IMR-90 (cell line): ENCODE results near the gene TAPBP. TPM values are rescaled to one million over a fixed set of nuclear protein-coding genes. Genes with fewer than 3 reads are reported as not detected.

ENCODE experiments used
- ATAC-seq: fragments of 200-7000 bp; cut with Tn5 transposase; 2 replicates; pipeline ENCODE4 v1.9.1; 2020; ENCODE audit warnings: low read depth, mild to moderate bottlenecking, moderate library complexity
- BruUV-seq: library from RNA; stranded (reverse); fragments of 400-500 nt; replicated peaks from 2 replicates; lab custom pipeline; 2021; lab: Mats Ljungman, UMichigan
- CTCF ChIA-PET: fragments of 300-600 bp; formaldehyde crosslinking; extraction: SDS; loops from one replicate; lab custom pipeline; 2021; ENCODE audit warnings: antibody characterized with exemption; lab: Yijun Ruan, JAX
- POLR2A ChIA-PET: fragments of 300-600 bp; sonication (Branson Sonifier 250); formaldehyde crosslinking; loops from one replicate; lab custom pipeline; 2022; ENCODE audit warnings: antibody characterized with exemption; ENCODE audit not compliant: unreplicated experiment; lab: Charles Lee
- DNase-seq: peaks from one replicate; pipeline ENCODE4 v3.0.0; 2013
- H2AFZ ChIP-seq: replicated peaks from 2 replicates; pipeline ENCODE3; 2013; ENCODE audit warnings: low read length, mild to moderate bottlenecking; ENCODE audit not compliant: poor library complexity
- H2AK5ac ChIP-seq: 2 replicates; pipeline ENCODE4 v1.6.1; 2013; ENCODE audit warnings: low read depth, low read length, inconsistent platforms
- H2AK9ac ChIP-seq: replicated peaks from 2 replicates; pipeline ENCODE3; 2013; ENCODE audit warnings: mild to moderate bottlenecking, low read depth, low read length, moderate library complexity; ENCODE audit not compliant: poor library complexity
- H2BK120ac ChIP-seq: 2 replicates; pipeline ENCODE4 v1.6.1; 2013; ENCODE audit warnings: low read depth, low read length, inconsistent platforms
- H2BK15ac ChIP-seq: 3 replicates; pipeline ENCODE4 v1.6.1; 2013; ENCODE audit warnings: low read depth, low read length, inconsistent platforms
- H2BK20ac ChIP-seq: 2 replicates; pipeline ENCODE4 v1.6.1; 2013; ENCODE audit warnings: low read depth, mild to moderate bottlenecking, inconsistent platforms, low read length, moderate library complexity
- H2BK5ac ChIP-seq: 2 replicates; pipeline ENCODE4 v1.6.1; 2013; ENCODE audit warnings: mild to moderate bottlenecking, low read depth, low read length, inconsistent platforms; ENCODE audit not compliant: poor library complexity, severe bottlenecking
- H3K14ac ChIP-seq: replicated peaks from 2 replicates; pipeline ENCODE4 v1.6.1; 2013; ENCODE audit warnings: low read depth, low read length, inconsistent platforms
- H3K18ac ChIP-seq: 2 replicates; pipeline ENCODE4 v1.6.1; 2013; ENCODE audit warnings: low read depth, low read length, control low read depth
- H3K23ac ChIP-seq: 2 replicates; pipeline ENCODE4 v1.6.1; 2013; ENCODE audit warnings: low read depth, low read length, inconsistent platforms
- H3K27ac ChIP-seq: 2 replicates; pipeline ENCODE4 v1.5.1; 2013; ENCODE audit warnings: mild to moderate bottlenecking, control low read depth, low read length; ENCODE audit not compliant: insufficient read depth
- H3K27me3 ChIP-seq: 2 replicates; pipeline ENCODE4 v1.6.1; 2013; ENCODE audit warnings: low read length; ENCODE audit not compliant: control insufficient read depth, insufficient read depth
- H3K36me3 ChIP-seq: 2 replicates; pipeline ENCODE4 v1.6.1; 2013; ENCODE audit warnings: low read length, mixed read lengths; ENCODE audit not compliant: control insufficient read depth, insufficient read depth
- H3K4ac ChIP-seq: 2 replicates; pipeline ENCODE4 v1.6.1; 2013; ENCODE audit warnings: low read depth, low read length, inconsistent platforms
- H3K4me1 ChIP-seq: 2 replicates; pipeline ENCODE4 v1.6.1; 2013; ENCODE audit warnings: low read length, mixed read lengths; ENCODE audit not compliant: control insufficient read depth, insufficient read depth
- H3K4me2 ChIP-seq: 2 replicates; pipeline ENCODE4 v1.6.1; 2013; ENCODE audit warnings: low read depth, mild to moderate bottlenecking, control low read depth, low read length, moderate library complexity
- H3K4me3 ChIP-seq: 2 replicates; pipeline ENCODE4 v1.5.1; 2013; ENCODE audit warnings: low read depth, mild to moderate bottlenecking, control low read depth, low read length, moderate library complexity; ENCODE audit not compliant: insufficient read depth
- H3K56ac ChIP-seq: 2 replicates; pipeline ENCODE4 v1.6.1; 2013; ENCODE audit warnings: low read length, inconsistent platforms; ENCODE audit not compliant: insufficient read depth; ENCODE audit errors: extremely low read depth
- H3K79me1 ChIP-seq, 2 experiments: 2 replicates each; pipeline ENCODE4 v1.6.1; 2013; ENCODE audit warnings: low read length in 2 of 2, inconsistent platforms in 1 of 2, low read depth in 1 of 2
- H3K9ac ChIP-seq: 2 replicates; pipeline ENCODE4 v1.6.1; 2013; ENCODE audit warnings: low read depth, low read length, control low read depth
- H3K9me1 ChIP-seq: 2 replicates; pipeline ENCODE4 v1.6.1; 2013; ENCODE audit warnings: low read length, inconsistent platforms; ENCODE audit not compliant: insufficient read depth
- H3K9me3 ChIP-seq: 2 replicates; pipeline ENCODE4 v1.6.1; 2013; ENCODE audit warnings: low read length; ENCODE audit not compliant: control insufficient read depth, insufficient read depth
- H4K20me1 ChIP-seq: 2 replicates; pipeline ENCODE4 v1.6.1; 2013; ENCODE audit warnings: low read length, inconsistent platforms; ENCODE audit not compliant: insufficient read depth
- H4K5ac ChIP-seq: 2 replicates; pipeline ENCODE4 v1.6.1; 2013; ENCODE audit warnings: mild to moderate bottlenecking, low read depth, low read length, control low read depth
- H4K8ac ChIP-seq, 2 experiments: 2 replicates each; pipeline ENCODE4 v1.6.1; 2013; ENCODE audit warnings: low read depth in 2 of 2, low read length in 2 of 2, control low read depth in 1 of 2, inconsistent platforms in 1 of 2
- H4K91ac ChIP-seq: 2 replicates; pipeline ENCODE4 v1.6.1; 2013; ENCODE audit warnings: low read depth, low read length, inconsistent platforms; ENCODE audit not compliant: insufficient read depth
- BHLHE40 ChIP-seq: fragments of 150-350 bp; IDR thresholded peaks from 2 replicates; pipeline ENCODE4 v1.6.1; 2016; ENCODE audit warnings: mild to moderate bottlenecking, low read depth, low read length
- CHD1 ChIP-seq: IDR thresholded peaks from 2 replicates; pipeline ENCODE4 v1.6.1; 2012; ENCODE audit warnings: low read depth, low read length, improper control_type of control experiment
- CTCF ChIP-seq: conservative IDR thresholded peaks from 2 replicates; pipeline ENCODE4 v1.5.1; 2012; ENCODE audit warnings: mild to moderate bottlenecking, low read depth, low read length, improper control_type of control experiment
- ELK1 ChIP-seq: fragments of 150-350 bp; IDR thresholded peaks from 2 replicates; pipeline ENCODE4 v1.6.1; 2016; ENCODE audit warnings: low read depth, mild to moderate bottlenecking, low read length, moderate library complexity, borderline replicate concordance
- FOS ChIP-seq: fragments of 150-350 bp; IDR thresholded peaks from 2 replicates; pipeline ENCODE4 v1.6.1; 2016; ENCODE audit warnings: low read depth, low read length
- MAFK ChIP-seq: IDR thresholded peaks from 2 replicates; pipeline ENCODE4 v1.6.1; 2012; ENCODE audit warnings: low read depth, low read length, improper control_type of control experiment
- NFE2L2 ChIP-seq: fragments of 150-350 bp; IDR thresholded peaks from 2 replicates; pipeline ENCODE4 v1.6.1; 2016; ENCODE audit warnings: low read depth, mild to moderate bottlenecking, low read length
- POLR2A ChIP-seq: IDR thresholded peaks from 2 replicates; pipeline ENCODE4 v1.6.1; 2012; ENCODE audit warnings: mild to moderate bottlenecking, low read depth, low read length
- RAD21 ChIP-seq: IDR thresholded peaks from 2 replicates; pipeline ENCODE4 v1.6.1; 2012; ENCODE audit warnings: low read length, improper control_type of control experiment
- USF2 ChIP-seq: fragments of 150-350 bp; IDR thresholded peaks from 2 replicates; pipeline ENCODE4 v1.6.1; 2017; ENCODE audit warnings: mild to moderate bottlenecking, antibody characterized with exemption, low read length, low read depth
- WGBS, 2 experiments: methylation state at CpG; one replicate each; pipeline versions ENCODE4 v1.1.5 to v1.1.7; 2013; ENCODE audit warnings: missing lambda C conversion rate in 2 of 2; ENCODE audit not compliant: insufficient read length in 1 of 2; ENCODE audit errors: extremely low coverage in 2 of 2; 5-methylcytosine and 5-hydroxymethylcytosine counted together
- dilution Hi-C: fragments of 300-500 bp; cut with HindIII; formaldehyde crosslinking; loops from one replicate; pipeline ENCODE4 v1.14.3; 2018; ENCODE audit warnings: low sequenced_read_pairs; ENCODE audit not compliant: unreplicated experiment
- in situ Hi-C: fragments of 300-500 bp; cut with MboI; formaldehyde crosslinking; loops from 3 replicates; pipeline ENCODE4 v1.14.3; 2019; ENCODE audit warnings: low sequenced_read_pairs, inconsistent platforms, mixed read lengths
- intact Hi-C: fragments of 100-400 bp; cut with micrococcal nuclease; formaldehyde crosslinking; loops from 2 replicates; pipeline ENCODE4 v1.10.0; 2022
- polyA plus RNA-seq, 3 experiments: library from polyadenylated mRNA; depleted of rRNA; stranded (reverse); fragments of >200 nt; gene quantifications; 2 replicates each; pipeline ENCODE4 v1.2.3, GENCODE V29; 2012; ENCODE audit warnings: low replicate concordance in 1 of 3
- total RNA-seq: library from RNA; depleted of rRNA; stranded (reverse); fragments of >200 nt; gene quantifications from 2 replicates; pipeline ENCODE4 v1.2.3, GENCODE V29; 2012

TAPBP gene
- total and polyA plus RNA-seq, 2 of the 4 experiments (the other 2 are of a cell fraction): 13.1 to 63.3 TPM

DNA sequence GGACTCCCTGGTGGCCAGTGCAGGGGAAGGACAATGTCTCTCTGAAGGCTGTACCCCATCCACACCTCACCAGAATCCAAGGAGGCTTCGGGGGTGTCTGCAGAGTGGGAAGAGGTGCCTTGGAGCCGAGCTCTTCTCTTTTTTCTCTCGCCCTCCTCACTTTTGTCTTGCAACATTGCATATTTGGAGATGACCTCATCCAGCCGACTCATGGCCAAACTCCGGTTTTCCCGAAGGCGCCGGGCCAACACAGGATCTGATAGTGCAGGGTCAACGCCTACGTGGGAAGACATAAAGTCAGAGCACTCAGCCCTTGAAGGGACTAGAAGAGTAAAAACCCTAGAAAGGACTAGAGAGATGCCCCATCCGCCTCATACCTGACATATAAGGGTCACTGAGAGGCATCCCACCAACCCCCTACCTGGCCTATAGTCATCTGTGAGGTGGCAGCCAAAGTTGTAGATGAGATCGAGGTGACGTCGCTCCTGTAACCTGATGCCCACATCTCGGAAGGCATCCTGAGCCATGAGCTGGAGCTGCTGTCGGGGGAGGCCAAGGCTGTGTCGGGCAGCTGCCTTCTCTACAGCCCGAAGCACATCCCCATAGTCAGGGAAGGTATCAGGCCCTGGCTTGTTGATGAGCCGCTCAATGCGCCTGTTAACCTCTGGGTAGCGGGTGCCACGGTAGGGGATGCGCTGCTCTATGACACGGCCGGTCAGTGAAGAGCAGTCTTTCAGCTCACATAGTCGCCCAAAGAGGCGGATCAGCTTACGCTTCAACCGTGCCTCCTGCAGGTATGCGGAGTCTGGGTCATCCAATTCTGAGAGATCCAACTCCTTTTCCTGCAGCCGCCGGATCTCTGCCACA lies 6.7 kb upstream of the TAPBP start (continued):
- TF ChIP-seq USF2: no peak
- no peak for TF ChIP-seq CHD1

- Histone ChIP-seq H2AK9ac (peak overlapping the region; percentile 98), H3K27ac (peak overlapping the region; percentile 98), H4K20me1 (peaks cover 10% of the 10 kb centered on the region), H3K4me1 (peaks cover 33% of the 10 kb centered on the region), H3K14ac (peak overlapping the region; percentile 95), H3K4ac (peak overlapping the region; percentile 98), H4K91ac (peak overlapping the region; percentile 96), H3K79me1 (peaks cover 30 to 64% of the 10 kb centered on the region in 2 experiments), H3K9me1 (peaks cover 22% of the 10 kb centered on the region), H2AFZ (peak overlapping the region; percentile 71), H2BK20ac (peak overlapping the region; percentile 77), H3K9me3 (no peaks in the 10 kb centered on the region), H2AK5ac (peak overlapping the region; percentile 96), H2BK120ac (peak overlapping the region; percentile 89), H3K4me3 (peak overlapping the region; percentile 25), H3K23ac (peak overlapping the region; percentile 94), H4K5ac (peak overlapping the region; percentile 80), H3K27me3 (no peaks in the 10 kb centered on the region), H3K4me2 (peak overlapping the region; percentile 78), H3K9ac (peak overlapping the region; percentile 89), H3K36me3 (peaks cover 28% of the 10 kb centered on the region), H4K8ac (peak overlapping the region; percentile 83 to 93), H3K18ac (peak overlapping the region; percentile 74), H3K56ac (peak overlapping the region; percentile 84), H2BK5ac (peak overlapping the region; percentile 97), H2BK15ac (peak overlapping the region; percentile 86)
- WGBS, 2 experiments: 79% methylated on average over 3 of the region's 3 CpGs; no CpG with 5 or more reads in 1 of the 2 experiments
- CTCF ChIA-PET: no interaction called here
- POLR2A ChIA-PET: no interaction called here
- DNase-seq (no peak), ATAC-seq (no peak)
- in situ Hi-C loops: no loop called here
- no TSS peak for BruUV-seq
- intact Hi-C loops: no loop called here
- dilution Hi-C loops: no loop called here
- TF ChIP-seq FOS: no peak
- no peak for TF ChIP-seq RAD21
- no peak for TF ChIP-seq CHD1
- no peak for TF ChIP-seq MAFK
- no peak for TF ChIP-seq BHLHE40
- TF ChIP-seq USF2: no peak
- TF ChIP-seq NFE2L2: no peak
- TF ChIP-seq CTCF: no peak
- TF ChIP-seq ELK1: no peak
- TF ChIP-seq POLR2A: no peak
Observed at GRCh38 chr6:33319939-33320314, 6.0 kb upstream of the TAPBP start.
